Right lobe of liver (tissue), 6 donors: ENCODE measurements around the gene CSNK1A1. TPM values are rescaled to one million over a fixed set of nuclear protein-coding genes. Genes with fewer than 3 reads are reported as not detected.
A peak's percentile ranks its signal among the peaks of the same experiment; 100 is the strongest.
"Not testable (repeated sequence)": the region's sequence is repeated elsewhere in the genome, so short reads cannot be mapped to it uniquely, and the experiment has no call there.

Experiments used
- ATAC-seq, 4 donors: fragments of 200-7000 bp; cut with Tn5 transposase; one replicate each; pipeline ENCODE4 v1.9.1; 2020; ENCODE audit warnings: mild to moderate bottlenecking in 4 of 4, moderate library complexity in 4 of 4
- DNase-seq, 3 donors: peaks; one replicate each; pipeline ENCODE4 v3.0.0-alpha.2; 2020
- H3K27ac ChIP-seq, 3 donors: fragments of 200-600 bp; one replicate each; pipeline ENCODE4 v1.8.0; 2022
- H3K27me3 ChIP-seq, 2 donors: fragments of 200-600 bp; one replicate each; pipeline ENCODE4 v1.8.0; 2022
- H3K36me3 ChIP-seq, 4 donors: fragments of 200-600 bp; sonication (generic) in 1 of 4; one replicate each; pipeline versions ENCODE4 v1.5.1 to v1.8.0; 2017 to 2022; ENCODE audit warnings: control low read depth in 1 of 4
- H3K4me1 ChIP-seq, 4 donors: fragments of 200-600 bp; sonication (generic) in 1 of 4; one replicate each; pipeline versions ENCODE4 v1.5.1 to v1.8.0; 2017 to 2022; ENCODE audit warnings: control low read depth in 1 of 4
- H3K4me3 ChIP-seq, 3 donors: fragments of 200-600 bp; one replicate each; pipeline ENCODE4 v1.8.0; 2022
- H3K9me3 ChIP-seq, 4 donors: fragments of 200-600 bp; sonication (generic) in 1 of 4; one replicate each; pipeline versions ENCODE4 v1.5.1 to v1.8.0; 2017 to 2022; ENCODE audit warnings: control low read depth in 1 of 4
- POLR2A ChIP-seq: fragments of 450-650 bp; IDR thresholded peaks from one replicate; pipeline ENCODE4 v1.6.1; 2017; ENCODE audit warnings: antibody characterized with exemption, mild to moderate bottlenecking
- WGBS: methylation state at CpG from one replicate; pipeline ENCODE4 v1.1.6; 2018; ENCODE audit warnings: low coverage, low lambda C conversion rate; ENCODE audit not compliant: insufficient coverage; ENCODE audit errors: missing lambda C conversion rate; 5-methylcytosine and 5-hydroxymethylcytosine counted together
- intact Hi-C, 2 donors: fragments of 100-400 bp; cut with DNase I; formaldehyde crosslinking; loops; one replicate each; pipeline versions ENCODE4 v1.11.2 to v1.14.1; 2022
- total RNA-seq, 6 experiments: library from RNA; depleted of rRNA in 2 of 6; stranded (reverse); fragments of >200 nt in 2 of 6; fragmentation: NEBNext Ultra II Directional in 3 of 6; extraction: Animal tissue kit (Norgen Biotek cat#: 25700) in 3 of 6; gene quantifications; one replicate each; pipeline versions ENCODE4 v1.1.0 to v1.2.4, GENCODE V29; 2016 to 2023
- TF ChIP-seq, protein P1 (sequence below), 4 donors: fragments of 200-600 bp in 3 of 4; fragments of 450-650 bp in 1 of 4; IDR thresholded peaks; one replicate each; pipeline versions ENCODE4 v1.5.1 to v1.8.0; 2016 to 2022; ENCODE audit warnings: antibody characterized with exemption in 4 of 4, mild to moderate bottlenecking in 2 of 4
- donor health status: DM: no; HTN: yes; CAD: no.
- donor health status: DM: no; HTN: no; CAD: no.
- donor health status: DM: no; HTN: no; CAD: no.
- donor health status: DM: no; HTN: yes; CAD: no.
- donor health status: DM: no; HTN: yes; CAD: no.

Gene CSNK1A1
- total RNA-seq, 6 experiments from 2014 or later = 79.7 to 87.1 (median 83.8) TPM

DNA sequence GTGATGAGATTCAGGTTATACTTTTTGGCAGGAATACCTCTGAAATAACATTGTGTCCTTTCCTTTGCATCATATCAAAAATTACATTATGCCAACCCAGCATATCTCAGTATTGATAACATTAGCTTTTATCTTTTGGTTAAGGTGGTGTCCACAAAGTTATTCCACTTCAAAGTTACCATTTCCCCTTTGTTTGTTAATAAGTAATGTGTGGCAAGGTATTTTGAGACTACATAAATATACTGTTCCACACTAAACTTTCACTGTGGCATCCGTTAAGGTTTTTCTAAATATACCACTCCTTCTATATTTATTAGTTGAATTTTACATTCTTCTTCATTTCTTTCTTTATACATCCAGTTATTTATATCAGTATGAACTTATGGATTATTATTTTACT lies 16.0 kb upstream of the CSNK1A1 start:
- Histone ChIP-seq H3K27ac (no peak overlapping the region), H3K4me3 (no peak overlapping the region), H3K27me3 (no peaks in the 10 kb centered on the region), H3K9me3 (no peaks in the 10 kb centered on the region), H3K4me1 (peaks cover 0 to 6% (median 0%) of the 10 kb centered on the region in 4 donors), H3K36me3 (no peaks in the 10 kb centered on the region)
- intact Hi-C loops = loop anchor here (5.0 kb wide), 2 partner anchors 125 to 185 kb away; no protein-coding TSS in a partner anchor
- TF ChIP-seq POLR2A = no peak
- TF ChIP-seq, protein P1, sequence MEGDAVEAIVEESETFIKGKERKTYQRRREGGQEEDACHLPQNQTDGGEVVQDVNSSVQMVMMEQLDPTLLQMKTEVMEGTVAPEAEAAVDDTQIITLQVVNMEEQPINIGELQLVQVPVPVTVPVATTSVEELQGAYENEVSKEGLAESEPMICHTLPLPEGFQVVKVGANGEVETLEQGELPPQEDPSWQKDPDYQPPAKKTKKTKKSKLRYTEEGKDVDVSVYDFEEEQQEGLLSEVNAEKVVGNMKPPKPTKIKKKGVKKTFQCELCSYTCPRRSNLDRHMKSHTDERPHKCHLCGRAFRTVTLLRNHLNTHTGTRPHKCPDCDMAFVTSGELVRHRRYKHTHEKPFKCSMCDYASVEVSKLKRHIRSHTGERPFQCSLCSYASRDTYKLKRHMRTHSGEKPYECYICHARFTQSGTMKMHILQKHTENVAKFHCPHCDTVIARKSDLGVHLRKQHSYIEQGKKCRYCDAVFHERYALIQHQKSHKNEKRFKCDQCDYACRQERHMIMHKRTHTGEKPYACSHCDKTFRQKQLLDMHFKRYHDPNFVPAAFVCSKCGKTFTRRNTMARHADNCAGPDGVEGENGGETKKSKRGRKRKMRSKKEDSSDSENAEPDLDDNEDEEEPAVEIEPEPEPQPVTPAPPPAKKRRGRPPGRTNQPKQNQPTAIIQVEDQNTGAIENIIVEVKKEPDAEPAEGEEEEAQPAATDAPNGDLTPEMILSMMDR (IDR thresholded peaks at IDR 0.05) = no peak
- WGBS = 80% methylated on average over 1 of the region's 1 CpG
- no peak for ATAC-seq
- DNase-seq = no peak

GRCh38 chr5:149564542-149565140 lies 13.4 kb upstream of the CSNK1A1 start:
- 48% methylated on average over 12 of the region's 15 CpGs for WGBS

DNA sequence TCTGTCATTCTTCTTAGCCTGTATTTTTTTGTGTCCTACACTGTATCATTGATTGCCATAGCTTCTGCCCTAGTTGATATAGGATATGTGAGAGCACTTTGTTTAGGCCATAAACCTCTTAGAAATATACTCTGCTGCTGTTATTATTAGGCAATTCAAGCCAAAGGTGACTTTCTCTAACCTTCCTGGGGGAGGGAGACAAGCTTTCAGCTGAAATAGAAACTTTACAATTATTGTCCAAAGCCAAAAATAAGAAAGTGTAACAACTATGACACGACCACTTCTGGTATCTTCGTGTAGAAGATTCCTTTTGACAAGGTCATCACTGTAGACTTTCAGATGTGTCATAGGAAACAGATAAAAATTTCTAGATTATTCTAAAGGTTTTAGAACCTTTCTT lies 12.2 kb upstream of the CSNK1A1 start:
- intact Hi-C loops = no loop called here
- ATAC-seq (no peak), DNase-seq (no peak)
- H3K4me3 ChIP-seq = no peak overlapping the region
- no peak for TF ChIP-seq POLR2A
- TF ChIP-seq, protein P1 (IDR thresholded peaks at IDR 0.05) = no peak
- H3K9me3 ChIP-seq = no peaks in the 10 kb centered on the region
- H3K27ac ChIP-seq = peak overlapping the region; percentile 5 to 18 (median 11)
- peaks cover 0 to 10% (median 0%) of the 10 kb centered on the region in 4 donors for H3K4me1 ChIP-seq
- WGBS = 29% methylated on average over 2 of the region's 2 CpGs
- H3K36me3 ChIP-seq = no peaks in the 10 kb centered on the region
- no peaks in the 10 kb centered on the region for H3K27me3 ChIP-seq

More at GRCh38 chr5:149564542-149565140, 13.4 kb upstream of the CSNK1A1 start:
- not testable (repeated sequence) for H3K27me3 ChIP-seq, DNase-seq, H3K4me3 ChIP-seq, H3K36me3 ChIP-seq, H3K4me1 ChIP-seq, H3K27ac ChIP-seq, H3K9me3 ChIP-seq
- intact Hi-C loops = loop anchor here (5.0 kb wide), 2 partner anchors 122 to 182 kb away; no protein-coding TSS in a partner anchor
- TF ChIP-seq, protein P1 (IDR thresholded peaks at IDR 0.05) = peak; percentile 61 to 87 (median 62)
- peak; percentile 92 to 93 (median 92) for ATAC-seq

GRCh38 chr5:149561848-149562247 lies 10.6 kb upstream of the CSNK1A1 start:
- 47% methylated on average over 2 of the region's 2 CpGs for WGBS
- no peak overlapping the region for H3K4me3 ChIP-seq
- no peaks in the 10 kb centered on the region for H3K27me3 ChIP-seq
- peak overlapping the region; percentile 5 to 25 (median 20) for H3K27ac ChIP-seq
- peaks cover 0 to 10% (median 0%) of the 10 kb centered on the region in 4 donors for H3K4me1 ChIP-seq
- no peaks in the 10 kb centered on the region for H3K36me3 ChIP-seq
- DNase-seq (no peak), ATAC-seq (peak; percentile 63 to 79 (median 76))
- intact Hi-C loops = no loop called here
- no peaks in the 10 kb centered on the region for H3K9me3 ChIP-seq
- TF ChIP-seq POLR2A = no peak
- TF ChIP-seq, protein P1 (IDR thresholded peaks at IDR 0.05) = no peak
